HG03460 (cell line): ENCODE measurements around the gene SMPD2.

ENCODE experiments used
- ATAC-seq: cut with Tn5 transposase; IDR thresholded peaks from one replicate; pipeline ENCODE4 v1.9.1; 2021; ENCODE audit not compliant: unreplicated experiment

SMPD2 gene

GRCh38 chr6:109446541-109446940 is 6.0 kb downstream of the SMPD2 start:
- ATAC-seq, result no peak

DNA sequence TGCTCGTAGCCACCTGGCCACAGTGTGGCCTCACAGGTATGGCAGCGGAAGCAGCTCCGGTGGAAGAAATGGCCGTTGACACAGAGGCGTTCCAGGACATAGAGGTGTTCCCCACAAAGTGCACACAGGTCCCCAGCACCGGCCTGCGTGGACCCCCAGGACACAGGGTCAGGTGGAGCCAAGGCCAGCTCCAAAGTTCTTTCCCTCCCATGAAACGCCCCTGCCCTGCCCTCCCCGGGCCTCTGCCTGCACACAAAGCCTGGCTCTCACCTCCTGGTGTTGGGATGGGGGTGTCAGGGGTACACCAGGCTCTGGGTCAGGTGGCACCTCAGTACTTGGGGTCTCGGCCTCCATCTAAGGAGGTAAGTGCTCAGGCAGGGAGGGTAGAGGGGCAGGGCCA is 6.6 kb downstream of the SMPD2 start:
- ATAC-seq, result no peak

DNA sequence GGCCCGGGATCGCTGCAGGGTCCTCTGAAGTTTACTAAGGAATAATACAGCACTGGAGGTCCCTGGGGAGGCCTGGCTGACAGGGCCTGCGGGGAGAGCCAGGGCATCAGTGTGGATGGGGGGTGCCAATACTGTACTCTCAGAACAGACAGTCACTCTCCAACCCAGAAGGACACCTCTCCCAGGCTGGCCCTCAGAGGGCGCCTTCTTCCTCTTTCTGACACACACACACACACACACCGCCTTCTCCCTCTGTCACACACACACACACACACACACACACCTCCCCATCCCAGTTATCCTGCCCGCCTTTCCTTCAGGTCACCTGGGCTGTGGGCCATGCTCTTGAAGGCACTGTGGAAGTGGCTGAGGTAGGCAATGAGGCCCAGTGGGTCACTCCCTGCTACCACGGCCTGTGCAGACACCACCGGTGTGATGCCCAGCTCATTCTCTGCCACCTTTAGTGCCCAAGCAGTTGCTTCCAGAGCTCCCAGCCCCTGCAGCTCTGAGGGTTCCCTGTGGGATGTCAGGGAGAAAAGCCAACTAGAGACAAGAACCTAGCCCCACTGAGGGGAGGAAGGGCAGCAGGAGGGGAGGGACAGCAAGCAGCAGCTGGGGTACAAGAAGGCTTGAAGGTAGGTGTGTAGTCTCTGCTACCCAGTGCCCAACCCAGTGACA is 7.5 kb downstream of the SMPD2 start:
- no peak for ATAC-seq

- ATAC-seq, result no peak
Measured at GRCh38 chr6:109448615-109449014, 8.1 kb downstream of the SMPD2 start.

DNA sequence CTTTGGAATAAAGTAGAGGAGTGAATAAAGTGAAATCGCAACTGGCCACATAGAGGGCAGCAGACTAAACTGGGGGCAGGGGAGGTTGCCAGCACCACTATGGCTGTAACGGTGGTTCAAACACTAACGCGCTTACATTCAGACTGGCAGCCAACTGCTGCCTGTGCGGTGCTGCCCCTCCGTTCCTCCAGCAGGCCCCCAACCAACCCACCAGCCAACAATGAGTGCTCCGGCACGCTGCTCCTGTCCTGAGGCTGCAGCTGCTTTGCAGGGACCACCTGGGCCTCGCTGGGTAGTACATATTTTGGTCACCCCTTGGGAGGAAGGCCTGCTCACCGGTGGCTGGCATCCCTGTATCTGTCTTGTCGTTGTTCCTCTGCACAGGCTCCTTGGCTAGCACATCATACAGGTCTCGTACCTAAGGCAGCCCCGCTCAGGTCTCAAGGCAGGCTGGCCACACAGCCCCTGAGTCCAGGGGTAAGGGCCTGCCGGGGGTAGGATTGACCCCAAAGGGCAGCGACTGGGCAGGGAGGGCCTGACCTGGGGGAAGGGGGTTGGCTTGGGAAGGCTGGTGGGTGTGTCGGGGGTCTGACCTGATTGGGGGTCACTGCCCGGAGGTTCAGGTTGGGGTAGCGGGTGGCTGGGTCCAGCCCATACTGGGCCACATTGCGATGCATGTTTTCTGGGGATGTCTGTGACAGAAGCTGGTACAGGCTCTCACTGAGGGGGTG is 8.7 kb downstream of the SMPD2 start:
- ATAC-seq, result no peak

GRCh38 chr6:109449795-109450673 is 9.5 kb downstream of the SMPD2 start:
- ATAC-seq, result no peak

DNA sequence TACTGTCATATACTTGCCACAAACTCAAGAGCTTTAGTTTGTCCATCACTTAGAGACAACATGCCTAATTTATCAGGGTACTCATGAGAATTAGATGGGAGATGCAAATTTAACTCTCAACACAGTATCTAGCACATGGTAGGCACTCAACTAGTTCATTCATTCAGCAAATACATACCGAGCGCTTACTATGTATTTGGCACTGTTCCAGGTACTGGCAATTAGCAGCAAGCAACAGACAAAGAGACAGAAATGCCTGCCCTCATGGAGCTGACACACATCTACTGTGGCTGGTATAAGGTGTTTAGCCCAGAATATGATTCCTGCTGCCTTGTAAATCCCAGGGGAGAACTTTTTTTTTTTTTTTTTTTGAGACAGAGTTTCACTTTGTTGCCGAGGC is 10.3 kb downstream of the SMPD2 start:
- no peak for ATAC-seq

DNA sequence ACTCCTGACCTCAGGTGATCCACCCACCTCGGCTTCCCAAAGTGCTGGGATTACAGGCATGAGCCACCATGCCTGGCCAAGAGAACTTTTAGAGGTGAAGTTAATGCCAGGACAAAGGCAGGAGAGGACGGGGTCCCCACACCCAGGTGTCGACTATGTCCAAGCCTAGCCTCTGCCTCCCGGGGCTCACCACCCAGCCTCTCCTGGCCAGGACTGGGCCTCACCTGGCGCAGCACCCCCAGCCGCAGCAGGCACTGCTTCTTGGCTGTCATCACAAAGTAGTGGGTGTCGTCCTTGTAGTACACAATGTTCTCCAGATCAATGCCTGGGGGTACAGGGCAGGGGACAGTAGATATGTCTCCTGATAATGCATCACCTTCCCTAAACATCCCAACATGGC is 10.9 kb downstream of the SMPD2 start:
- ATAC-seq, result no peak

- no peak for ATAC-seq
Measured at GRCh38 chr6:109452181-109452580, 11.7 kb downstream of the SMPD2 start.

- no peak for ATAC-seq
Measured at GRCh38 chr6:109453156-109453555, 12.6 kb downstream of the SMPD2 start.

DNA sequence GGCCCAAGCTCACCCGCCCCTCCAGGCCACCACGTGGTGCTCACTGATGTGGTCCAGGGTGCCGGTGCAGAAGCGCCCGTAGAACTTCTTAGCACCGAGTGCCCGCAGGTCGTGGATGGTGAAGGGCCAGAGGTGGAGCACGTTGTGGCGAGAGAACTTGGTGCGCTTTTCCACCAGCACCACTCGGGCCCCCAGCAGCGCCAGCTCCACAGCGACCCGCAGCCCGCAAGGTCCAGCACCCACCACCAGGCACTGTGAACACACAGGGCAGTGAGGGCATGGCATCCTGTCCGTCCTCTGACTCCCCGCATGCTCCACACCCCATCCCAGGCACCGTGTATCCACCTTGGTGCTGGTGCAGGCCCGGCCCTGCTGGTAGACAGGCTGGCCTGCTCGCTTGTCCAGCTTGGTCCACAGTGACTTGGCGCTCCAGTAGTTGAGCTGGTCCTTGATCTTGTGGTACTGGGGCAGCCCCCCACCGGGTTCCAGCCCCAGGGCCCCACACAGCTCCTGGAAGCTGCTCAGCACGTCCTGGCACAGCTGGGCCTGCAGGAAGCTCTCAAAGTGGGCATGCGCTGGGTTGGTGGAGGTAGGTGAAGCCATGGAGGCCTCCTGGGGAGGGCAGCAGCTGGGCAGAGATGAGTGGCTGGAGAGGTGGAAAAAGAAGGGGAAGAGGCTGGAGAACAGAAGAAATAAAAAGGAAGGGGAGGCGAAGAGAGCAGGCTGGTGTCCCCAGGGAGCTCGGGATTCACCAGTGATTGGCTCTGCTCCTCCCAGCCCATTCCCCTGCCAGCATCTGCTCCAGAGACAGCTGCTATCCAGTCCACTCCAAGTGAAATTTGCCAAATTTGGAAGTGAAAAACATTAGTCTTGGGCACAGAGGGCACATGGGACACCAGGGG is 13.3 kb downstream of the SMPD2 start:
- no peak for ATAC-seq

- ATAC-seq, result peak; percentile 33
Measured at GRCh38 chr6:109454496-109455436, 14.2 kb downstream of the SMPD2 start.

DNA sequence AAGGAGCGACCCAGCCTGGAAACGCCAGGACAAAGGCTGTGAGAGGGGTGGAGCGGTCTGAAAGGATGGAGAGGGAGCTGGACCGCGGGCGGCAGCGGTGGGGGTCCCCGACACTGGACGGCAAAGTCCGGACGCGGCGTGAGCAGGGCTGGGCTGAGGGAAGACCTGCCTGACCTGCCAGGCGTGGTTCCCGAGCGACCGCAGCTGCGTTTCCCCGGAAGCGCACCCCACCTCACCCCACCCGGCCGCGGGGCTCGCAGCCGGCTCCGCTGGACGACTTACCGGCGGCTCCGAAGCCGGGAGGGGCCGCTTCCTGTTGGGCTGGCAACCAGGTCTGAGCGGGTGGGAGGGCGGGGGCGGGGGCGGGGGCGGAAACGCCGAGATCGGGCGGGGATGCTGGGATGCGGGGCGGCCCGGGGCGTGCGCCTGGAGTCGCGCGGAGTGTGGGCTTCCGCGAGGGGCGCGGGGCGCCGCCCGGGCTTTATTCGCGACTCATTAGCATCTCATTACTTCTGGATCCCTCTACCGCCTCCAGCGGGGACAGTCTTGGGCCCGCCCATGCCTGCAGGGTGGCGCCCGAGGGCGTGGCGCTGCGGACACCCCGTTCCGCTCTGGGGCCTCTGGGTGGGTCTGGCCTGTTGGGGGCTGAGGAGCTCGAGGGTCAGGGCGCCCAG is 15.1 kb downstream of the SMPD2 start, which contains the start of gene MICAL1:
Gene MICAL1, minus strand, starts transcription at position 336 of the 674 bp plus-strand sequence. CDS start 1,576 bp downstream, outside the sequence.
- ATAC-seq, result peak; percentile 50

DNA sequence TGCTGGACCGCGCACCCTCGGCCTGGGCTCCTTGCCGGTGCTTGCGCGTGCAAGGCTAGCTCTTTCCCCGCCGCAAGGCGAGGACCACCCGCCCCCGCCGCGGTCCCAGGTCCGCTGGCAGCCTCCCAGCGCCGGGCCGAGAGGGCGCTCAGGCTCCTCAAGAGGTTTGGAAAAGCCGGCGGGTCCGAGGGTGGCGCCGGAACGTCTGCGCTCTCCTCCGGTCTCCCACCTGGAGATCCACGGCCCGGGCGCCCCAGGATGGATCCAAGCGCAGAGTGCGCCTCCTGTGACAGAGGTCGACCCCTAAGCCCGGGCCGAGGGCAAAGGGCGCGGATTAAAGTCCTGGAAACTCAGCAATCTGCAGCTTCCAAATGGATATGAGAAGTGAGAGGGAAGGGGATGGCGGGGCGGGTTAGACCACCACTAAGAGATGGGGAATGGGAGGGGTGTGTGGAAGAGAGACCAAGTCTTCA is 15.6 kb downstream of the SMPD2 start:
- ATAC-seq, result peak; percentile 2

DNA sequence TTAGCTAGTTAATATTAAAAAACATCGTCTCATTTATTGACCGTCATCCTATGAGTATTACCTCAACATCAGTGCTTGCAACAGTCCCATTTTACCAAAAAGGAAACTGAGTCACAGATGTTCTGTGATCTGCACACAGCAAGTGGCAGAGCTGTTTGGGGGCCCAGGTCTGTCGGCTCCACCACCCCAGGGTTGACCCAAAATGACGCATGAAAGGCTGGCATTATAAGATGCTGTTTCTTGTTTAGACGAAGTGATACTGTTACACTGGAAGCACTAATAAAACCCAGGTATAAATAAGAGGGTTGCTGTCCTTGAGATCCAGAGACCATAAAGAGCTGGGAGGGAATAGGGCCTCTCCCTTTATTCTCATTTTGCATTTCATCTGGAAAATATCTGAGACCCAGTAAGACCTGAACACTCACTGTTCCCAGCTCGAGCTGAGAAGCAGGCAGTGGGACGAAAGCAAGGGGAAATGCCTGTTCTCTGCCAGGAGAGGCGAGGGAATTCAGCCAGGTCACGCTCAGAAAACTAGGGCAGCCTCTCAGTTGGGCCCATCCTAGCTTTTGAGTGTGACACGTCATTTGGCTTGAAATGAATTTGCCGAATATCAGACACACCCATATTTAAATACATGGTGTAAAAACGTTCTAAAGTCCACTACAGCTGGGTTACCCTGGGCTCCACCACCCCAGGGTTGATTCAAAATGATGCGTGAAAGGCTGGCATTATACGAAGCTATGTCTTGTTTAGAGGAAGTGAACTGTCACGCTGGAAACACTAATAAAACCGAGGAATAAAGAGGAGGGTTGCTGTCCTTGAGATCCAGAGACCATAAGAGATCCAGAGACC is 16.4 kb downstream of the SMPD2 start:
- ATAC-seq, result no peak

DNA sequence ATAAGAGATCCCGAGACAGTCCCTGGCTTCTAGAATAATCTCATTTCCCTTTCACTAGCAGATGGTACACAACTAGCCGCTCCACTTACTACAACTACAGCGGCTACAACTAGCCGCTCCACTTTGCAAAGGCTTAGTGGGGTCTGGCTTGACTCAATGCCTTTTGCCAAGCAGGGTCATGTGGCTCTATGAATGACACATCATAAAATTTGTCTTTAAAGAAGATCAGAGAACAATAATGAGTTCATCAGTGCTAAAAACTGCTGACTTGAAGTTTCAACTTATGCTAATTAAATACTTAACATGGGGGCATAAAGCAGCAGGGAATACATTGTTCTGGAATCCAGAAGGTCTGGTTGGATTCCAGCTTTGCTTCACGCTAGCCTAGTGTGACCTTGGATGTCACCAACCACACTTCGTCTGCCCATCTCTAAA is 17.1 kb downstream of the SMPD2 start:
- no peak for ATAC-seq

DNA sequence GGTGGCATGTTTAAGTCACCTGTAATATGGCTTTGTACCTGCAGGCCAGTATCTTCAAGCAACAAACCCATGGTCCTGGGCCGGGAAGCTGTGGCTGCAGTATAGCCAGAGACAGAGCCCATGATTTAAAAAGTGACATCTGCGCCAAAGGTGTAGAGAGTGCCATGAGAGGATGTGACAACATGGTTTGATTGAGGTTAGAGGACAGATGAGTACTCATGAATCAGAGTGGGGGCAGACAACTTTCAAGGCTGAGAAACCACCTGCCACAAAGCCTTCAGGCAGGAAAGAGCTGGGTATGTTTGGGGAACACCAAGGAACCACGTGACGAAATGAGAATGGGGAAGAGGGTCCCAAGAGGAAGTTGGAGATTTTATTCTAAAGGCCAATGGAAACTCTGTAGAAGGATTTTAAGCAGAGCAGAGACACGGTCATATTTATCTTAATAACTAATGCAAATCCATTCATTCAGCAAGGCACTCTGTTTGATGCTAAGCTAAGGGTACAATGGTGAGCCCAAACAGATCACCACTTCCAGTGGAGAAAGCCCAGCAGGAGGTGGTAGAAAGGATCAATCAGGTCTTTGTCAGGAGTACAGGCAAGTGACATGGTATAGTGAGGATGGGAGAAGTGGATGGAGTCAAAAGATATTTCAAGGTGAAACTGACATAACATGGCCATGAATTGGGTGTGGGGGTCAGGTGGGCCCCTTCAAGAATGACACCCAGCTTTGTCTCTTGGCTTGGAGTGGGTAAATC is 18.4 kb downstream of the SMPD2 start:
- ATAC-seq, result no peak
